CD4-positive, alpha-beta memory T cell (primary cell): Measurements from ENCODE around the gene RTN4. TPM values are rescaled to one million over a fixed set of nuclear protein-coding genes. Genes with fewer than 3 reads are reported as not detected.

Experiments used
- CTCF ChIA-PET: fragments of 350-600 bp; sonication (Branson Sonifier 250); formaldehyde crosslinking; loops from one replicate; lab custom pipeline; 2021; ENCODE audit warnings: inconsistent platforms; ENCODE audit not compliant: partially characterized antibody; lab: Charles Lee
- POLR2A ChIA-PET: fragments of 350-600 bp; sonication (Branson Sonifier 250); formaldehyde crosslinking; loops from one replicate; lab custom pipeline; 2021; ENCODE audit not compliant: partially characterized antibody; lab: Charles Lee
- DNase-seq, 5 donors: peaks; one replicate each; pipeline versions ENCODE4 v3.0.0 to v3.0.0-alpha.2; 2020 to 2022; ENCODE audit warnings: mixed read lengths in 1 of 5
- H3K27ac ChIP-seq: one replicate; pipeline ENCODE4 v1.7.0; 2013; ENCODE audit warnings: low read depth, low read length
- H3K27me3 ChIP-seq: 2 replicates; pipeline ENCODE4 v1.7.0; 2013; ENCODE audit warnings: mild to moderate bottlenecking, low read length, moderate library complexity; ENCODE audit not compliant: insufficient read depth
- H3K36me3 ChIP-seq: 2 replicates; pipeline ENCODE4 v1.7.0; 2013; ENCODE audit warnings: mild to moderate bottlenecking, low read length, moderate library complexity; ENCODE audit not compliant: insufficient read depth
- H3K4me1 ChIP-seq: 2 replicates; pipeline ENCODE4 v1.7.0; 2013; ENCODE audit warnings: mild to moderate bottlenecking, low read length, moderate library complexity; ENCODE audit not compliant: insufficient read depth
- H3K4me3 ChIP-seq, 2 donors: one replicate each; pipeline ENCODE4 v1.7.0; 2013; ENCODE audit warnings: low read length in 2 of 2, mild to moderate bottlenecking in 1 of 2
- H3K9me3 ChIP-seq, 2 donors: one replicate each; pipeline ENCODE4 v1.7.0; 2013; ENCODE audit warnings: low read length in 2 of 2, control low read depth in 1 of 2; ENCODE audit not compliant: control insufficient read depth in 1 of 2
- H3K27ac Mint-ChIP-seq, 7 donors: one replicate each; pipeline ENCODE4 v1.8.0; 2020 to 2021; ENCODE audit warnings: mixed read lengths in 7 of 7, mild to moderate bottlenecking in 6 of 7, inconsistent platforms in 3 of 7, moderate library complexity in 3 of 7
- H3K27me3 Mint-ChIP-seq, 2 donors: one replicate each; pipeline ENCODE4 v1.8.0; 2020 to 2021; ENCODE audit warnings: mixed read lengths in 2 of 2
- H3K36me3 Mint-ChIP-seq, 2 donors: one replicate each; pipeline ENCODE4 v1.8.0; 2020 to 2021; ENCODE audit warnings: mixed read lengths in 2 of 2, inconsistent platforms in 1 of 2, mild to moderate bottlenecking in 1 of 2
- H3K4me1 Mint-ChIP-seq, 4 donors: one replicate each; pipeline ENCODE4 v1.8.0; 2020 to 2021; ENCODE audit warnings: mixed read lengths in 4 of 4, mild to moderate bottlenecking in 1 of 4
- H3K4me3 Mint-ChIP-seq, 8 donors: one replicate each; pipeline ENCODE4 v1.8.0; 2020 to 2021; ENCODE audit warnings: mixed read lengths in 8 of 8, mild to moderate bottlenecking in 7 of 8, moderate library complexity in 6 of 8, inconsistent platforms in 3 of 8
- H3K9me3 Mint-ChIP-seq, 8 donors: one replicate each; pipeline ENCODE4 v1.8.0; 2020 to 2021; ENCODE audit warnings: mixed read lengths in 8 of 8, mild to moderate bottlenecking in 5 of 8, inconsistent platforms in 3 of 8, moderate library complexity in 1 of 8
- intact Hi-C: fragments of 100-400 bp; cut with micrococcal nuclease; formaldehyde crosslinking; loops from one replicate; pipeline ENCODE4 v1.15.1; 2023
- polyA plus RNA-seq, 2 donors: library from polyadenylated mRNA; unstranded; fragments of 300-500 nt; fragmentation: Illumina TruSeq; gene quantifications; one replicate each; pipeline ENCODE4 v1.2.3, GENCODE V29; 2021
- total RNA-seq, 2 experiments: library from RNA; stranded (reverse); gene quantifications; one replicate each; pipeline ENCODE4 v1.2.3, GENCODE V29; 2021

The RTN4 gene
- total and polyA plus RNA-seq, 4 experiments from 2014 or later: 73.8 to 90.0 (median 85.2) TPM

DNA sequence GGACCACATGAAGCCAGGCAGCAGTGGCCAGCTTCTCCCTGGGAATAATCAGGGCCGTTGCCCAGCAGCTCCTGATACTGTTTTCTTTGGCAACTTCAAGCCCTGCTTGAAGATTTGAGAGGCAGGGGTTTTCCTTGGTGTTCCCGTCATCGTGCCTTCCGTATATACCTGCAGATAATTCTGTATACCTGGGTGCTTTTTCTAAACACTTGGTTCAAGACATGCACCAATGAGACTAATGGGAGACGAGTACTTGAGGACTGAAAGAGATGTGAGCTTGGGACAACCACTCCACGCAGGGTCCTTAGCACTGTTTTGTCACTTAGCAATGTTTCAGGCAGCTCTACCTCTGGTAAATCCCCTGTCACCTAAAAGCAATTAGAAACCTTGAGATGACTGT is 118.8 kb downstream of the RTN4 start:
- no peak overlapping the region for H3K4me3 Mint-ChIP-seq
- DNase-seq: no peak
- CTCF ChIA-PET: interaction anchor here (0.9 kb wide), 2 partner anchors 11 to 237 kb away, joined by 3 read pairs; no protein-coding TSS in a partner anchor
- Histone ChIP-seq H3K27ac (no peak overlapping the region), H3K4me3 (no peak overlapping the region), H3K9me3 (no peaks in the 10 kb centered on the region), H3K4me1 (no peaks in the 10 kb centered on the region), H3K27me3 (no peaks in the 10 kb centered on the region), H3K36me3 (no peaks in the 10 kb centered on the region)
- intact Hi-C loops: no loop called here
- H3K27ac Mint-ChIP-seq: no peak overlapping the region
- POLR2A ChIA-PET: no interaction called here
- H3K27me3 Mint-ChIP-seq: peaks cover 3 to 4% of the 10 kb centered on the region in 2 donors
- no peaks in the 10 kb centered on the region for H3K36me3 Mint-ChIP-seq
- H3K4me1 Mint-ChIP-seq: no peaks in the 10 kb centered on the region
- peaks cover 0 to 4% (median 0%) of the 10 kb centered on the region in 8 donors for H3K9me3 Mint-ChIP-seq

DNA sequence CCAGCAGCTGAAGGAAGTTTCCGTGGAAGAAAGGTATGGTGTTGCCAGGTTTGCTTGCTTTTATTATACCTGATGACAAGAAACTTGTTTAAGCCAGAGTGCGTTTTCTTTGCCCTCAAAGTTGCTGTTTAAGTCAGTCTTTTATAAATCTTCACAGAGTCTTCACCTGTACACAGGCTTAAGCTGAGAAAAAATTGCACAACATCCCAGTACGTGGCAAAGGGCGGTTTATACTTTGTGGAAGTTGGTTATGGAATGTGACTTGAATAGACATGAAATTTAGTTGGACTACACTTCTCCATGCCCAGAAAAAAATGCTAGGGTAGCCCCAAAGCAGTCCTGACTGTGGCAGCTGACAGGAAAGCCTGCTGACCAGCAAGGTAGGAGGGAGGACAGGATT is 121.5 kb downstream of the RTN4 start:
- Mint-ChIP-seq H3K36me3 (no peaks in the 10 kb centered on the region), H3K4me3 (no peak overlapping the region), H3K27ac (no peak overlapping the region), H3K4me1 (no peaks in the 10 kb centered on the region), H3K9me3 (peaks cover 0 to 4% (median 0%) of the 10 kb centered on the region in 8 donors), H3K27me3 (peaks cover 4% of the 10 kb centered on the region in 2 donors)
- H3K9me3 ChIP-seq: no peaks in the 10 kb centered on the region
- DNase-seq: no peak
- no peak overlapping the region for H3K27ac ChIP-seq
- ChIA-PET CTCF (no interaction called here), POLR2A (no interaction called here)
- no peaks in the 10 kb centered on the region for H3K4me1 ChIP-seq
- intact Hi-C loops: no loop called here
- no peaks in the 10 kb centered on the region for H3K36me3 ChIP-seq
- no peaks in the 10 kb centered on the region for H3K27me3 ChIP-seq
- H3K4me3 ChIP-seq: no peak overlapping the region

DNA sequence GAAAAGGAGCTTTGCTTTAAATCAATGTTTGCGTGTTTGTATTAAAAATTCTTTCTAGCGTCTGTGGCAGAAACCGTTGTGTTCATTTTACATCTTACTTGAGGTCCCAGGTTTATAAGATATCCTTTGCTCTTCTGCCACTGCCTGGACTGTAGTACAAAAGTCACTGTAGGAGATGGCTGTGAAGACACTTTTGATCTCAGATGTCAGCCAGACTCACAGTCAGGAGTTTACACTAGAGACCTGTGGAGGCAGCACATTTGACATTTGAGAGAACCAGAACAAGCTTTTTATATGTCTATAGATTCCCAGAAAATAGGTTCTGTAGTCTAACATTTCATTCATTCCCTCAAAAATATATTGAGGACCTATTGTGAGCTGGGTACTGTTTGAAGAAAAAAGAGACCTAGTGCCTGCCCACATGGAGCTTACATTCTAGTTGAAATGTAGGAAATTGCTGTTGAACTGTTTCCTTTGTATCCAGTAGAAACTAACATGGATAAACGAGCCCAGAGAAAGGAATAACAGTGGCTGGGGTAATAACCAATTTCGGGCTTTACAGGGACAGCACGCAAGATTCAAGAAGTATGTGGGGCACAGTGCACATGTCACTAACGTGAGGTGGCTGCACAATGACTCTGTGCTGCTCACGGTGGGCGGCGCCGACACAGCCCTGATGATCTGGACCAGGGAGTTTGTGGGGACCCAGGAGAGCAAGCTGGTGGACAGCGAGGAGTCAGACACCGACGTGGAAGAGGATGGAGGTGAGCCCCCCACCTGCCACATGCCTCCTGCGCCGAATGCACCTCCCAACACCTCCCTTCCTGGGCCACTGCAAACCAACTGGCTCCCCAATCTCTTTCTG is 122.3 kb downstream of the RTN4 start:
- Histone ChIP-seq H3K27ac (no peak overlapping the region), H3K36me3 (no peaks in the 10 kb centered on the region), H3K27me3 (no peaks in the 10 kb centered on the region), H3K9me3 (no peaks in the 10 kb centered on the region), H3K4me3 (no peak overlapping the region), H3K4me1 (no peaks in the 10 kb centered on the region)
- no peak overlapping the region for H3K4me3 Mint-ChIP-seq
- POLR2A ChIA-PET: no interaction called here
- peaks cover 0 to 4% (median 0%) of the 10 kb centered on the region in 8 donors for H3K9me3 Mint-ChIP-seq
- peaks cover 4% of the 10 kb centered on the region in 2 donors for H3K27me3 Mint-ChIP-seq
- no peak for DNase-seq
- no peak overlapping the region for H3K27ac Mint-ChIP-seq
- CTCF ChIA-PET: no interaction called here
- intact Hi-C loops: no loop called here
- no peaks in the 10 kb centered on the region for H3K36me3 Mint-ChIP-seq
- no peaks in the 10 kb centered on the region for H3K4me1 Mint-ChIP-seq

DNA sequence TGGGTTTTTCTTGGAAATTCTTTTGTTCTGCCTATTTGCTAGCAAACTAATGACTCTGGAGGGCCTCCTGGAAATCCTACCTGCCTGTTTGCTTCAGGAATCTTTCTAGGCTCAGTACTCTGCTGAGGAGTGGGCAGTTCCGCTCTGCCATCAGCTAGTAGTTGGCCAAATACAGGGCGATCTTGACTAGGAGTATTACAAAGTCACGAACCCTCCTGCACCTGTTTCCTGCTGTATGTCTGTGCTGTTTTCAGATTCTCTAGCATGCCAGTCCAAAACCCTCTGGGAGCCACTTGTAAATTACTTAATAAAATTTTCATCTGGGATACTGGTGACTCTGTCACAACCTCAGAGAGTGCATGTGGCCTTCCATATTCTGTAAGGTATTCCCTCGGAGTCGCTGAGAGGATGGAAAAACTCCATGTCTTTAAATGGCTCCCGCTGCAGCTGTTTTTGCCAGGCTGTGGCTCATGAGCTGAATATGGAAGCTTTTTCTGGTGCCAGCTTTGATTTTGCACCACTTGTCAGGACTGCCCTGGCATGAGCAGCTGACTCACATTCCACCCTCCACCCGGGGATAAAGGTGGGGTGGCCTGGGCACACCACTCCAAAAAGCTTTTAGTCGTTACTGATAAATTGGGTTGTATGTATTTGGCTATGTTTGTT is 123.0 kb downstream of the RTN4 start:
- H3K36me3 Mint-ChIP-seq: no peaks in the 10 kb centered on the region
- no peak overlapping the region for H3K27ac Mint-ChIP-seq
- Histone ChIP-seq H3K36me3 (no peaks in the 10 kb centered on the region), H3K4me1 (no peaks in the 10 kb centered on the region), H3K27ac (no peak overlapping the region), H3K9me3 (no peaks in the 10 kb centered on the region), H3K4me3 (no peak overlapping the region), H3K27me3 (no peaks in the 10 kb centered on the region)
- H3K27me3 Mint-ChIP-seq: peaks cover 4 to 6% of the 10 kb centered on the region in 2 donors
- CTCF ChIA-PET: no interaction called here
- no peak for DNase-seq
- peaks cover 0 to 4% (median 0%) of the 10 kb centered on the region in 8 donors for H3K9me3 Mint-ChIP-seq
- intact Hi-C loops: no loop called here
- H3K4me1 Mint-ChIP-seq: no peaks in the 10 kb centered on the region
- POLR2A ChIA-PET: interaction anchor here (0.6 kb wide), 1 partner anchor 30 kb away, joined by 3 read pairs; no protein-coding TSS in a partner anchor
- no peak overlapping the region for H3K4me3 Mint-ChIP-seq

DNA sequence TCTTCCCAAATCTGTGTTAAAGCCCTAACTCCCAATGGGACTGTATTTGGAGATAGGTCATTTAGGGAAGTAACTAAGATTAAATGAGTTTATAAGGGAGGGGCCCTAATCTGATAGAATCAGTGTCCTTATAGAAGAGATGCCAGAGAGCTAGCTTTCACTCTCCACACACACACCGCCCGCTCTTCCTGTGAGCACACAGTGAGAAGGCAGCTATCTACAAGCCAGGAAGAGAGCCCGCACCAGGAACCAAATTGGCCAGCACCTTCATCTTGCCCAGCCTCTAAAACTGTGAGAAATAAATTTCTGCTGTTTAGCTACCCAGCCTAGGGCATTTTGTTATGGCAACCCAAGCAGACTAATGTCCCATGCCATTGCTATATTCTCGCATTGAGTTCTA is 125.2 kb downstream of the RTN4 start:
- no peaks in the 10 kb centered on the region for H3K4me1 Mint-ChIP-seq
- Histone ChIP-seq H3K27ac (no peak overlapping the region), H3K4me1 (no peaks in the 10 kb centered on the region), H3K9me3 (no peaks in the 10 kb centered on the region), H3K36me3 (no peaks in the 10 kb centered on the region), H3K4me3 (no peak overlapping the region), H3K27me3 (no peaks in the 10 kb centered on the region)
- DNase-seq: no peak
- peaks cover 2 to 8% of the 10 kb centered on the region in 2 donors for H3K27me3 Mint-ChIP-seq
- ChIA-PET POLR2A (no interaction called here), CTCF (interaction anchor here (1.1 kb wide), 1 partner anchor 17 kb away, joined by 3 read pairs; no protein-coding TSS in a partner anchor)
- intact Hi-C loops: no loop called here
- H3K9me3 Mint-ChIP-seq: peaks cover 2 to 20% (median 8%) of the 10 kb centered on the region in 8 donors
- no peaks in the 10 kb centered on the region for H3K36me3 Mint-ChIP-seq
- H3K27ac Mint-ChIP-seq: no peak overlapping the region
- H3K4me3 Mint-ChIP-seq: no peak overlapping the region

DNA sequence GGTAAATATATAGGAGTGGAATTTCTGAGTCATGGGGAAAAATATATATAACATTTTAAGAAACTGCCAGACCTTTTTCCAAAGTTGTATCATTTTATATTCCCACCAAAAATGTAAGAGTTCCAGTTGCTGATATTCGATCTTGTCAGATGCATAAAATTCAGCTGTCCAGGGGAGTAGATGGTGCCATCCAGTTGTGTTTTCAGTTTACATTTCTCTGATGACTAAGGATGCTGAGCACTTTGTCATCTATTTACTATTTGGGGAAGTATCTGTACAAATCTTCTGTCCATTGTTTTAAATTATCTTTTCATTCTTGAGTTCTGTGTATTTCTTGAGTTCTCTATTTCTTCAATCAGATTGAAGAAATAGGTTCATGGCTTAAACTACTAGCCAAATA is 126.1 kb downstream of the RTN4 start:
- Histone ChIP-seq H3K4me3 (no peak overlapping the region), H3K27ac (no peak overlapping the region), H3K9me3 (no peaks in the 10 kb centered on the region), H3K4me1 (no peaks in the 10 kb centered on the region), H3K27me3 (no peaks in the 10 kb centered on the region), H3K36me3 (no peaks in the 10 kb centered on the region)
- peaks cover 0 to 6% (median 2%) of the 10 kb centered on the region in 4 donors for H3K4me1 Mint-ChIP-seq
- POLR2A ChIA-PET: no interaction called here
- no peak overlapping the region for H3K27ac Mint-ChIP-seq
- intact Hi-C loops: no loop called here
- no peaks in the 10 kb centered on the region for H3K36me3 Mint-ChIP-seq
- CTCF ChIA-PET: interaction anchor here (0.7 to 1.2 kb wide), 2 partner anchors 49 to 126 kb away, joined by 3 read pairs; partner anchors contain the start of gene RTN4
- peaks cover 2 to 21% (median 8%) of the 10 kb centered on the region in 8 donors for H3K9me3 Mint-ChIP-seq
- DNase-seq: no peak
- H3K4me3 Mint-ChIP-seq: no peak overlapping the region
- peaks cover 2 to 10% of the 10 kb centered on the region in 2 donors for H3K27me3 Mint-ChIP-seq
